SU-DHL-6 (cell line): ENCODE measurements around the gene SPTLC3.

Source experiments
- H2AFZ ChIP-seq: fragments of 200-600 bp; sonication (generic); 2 replicates; pipeline ENCODE4 v1.6.1; 2014; ENCODE audit warnings: low read depth, mild to moderate bottlenecking, moderate library complexity, mixed read lengths, antibody characterized with exemption, low read length; ENCODE audit not compliant: severe bottlenecking
- H3F3A ChIP-seq: fragments of 200-600 bp; shearing (Covaris generic); 2 replicates; pipeline ENCODE4 v1.6.0; 2016; ENCODE audit warnings: antibody characterized with exemption, mild to moderate bottlenecking; ENCODE audit not compliant: insufficient read depth
- H3K27ac ChIP-seq: fragments of 200-600 bp; sonication (generic); 2 replicates; pipeline ENCODE4 v1.5.1; 2016; ENCODE audit warnings: low read depth, mild to moderate bottlenecking, low read length, moderate library complexity, mixed read lengths
- H3K27me3 ChIP-seq: fragments of 200-600 bp; sonication (generic), shearing (Covaris generic); 2 replicates; pipeline ENCODE4 v1.6.0; 2014; ENCODE audit warnings: mild to moderate bottlenecking, low read length
- H3K36me3 ChIP-seq: fragments of 200-600 bp; sonication (generic); 2 replicates; pipeline ENCODE4 v1.6.1; 2014; ENCODE audit warnings: mild to moderate bottlenecking, low read length, mixed read lengths
- H3K4me2 ChIP-seq: fragments of 300-600, 200-600 bp; shearing (Covaris generic), sonication (generic); 2 replicates; pipeline ENCODE4 v1.6.0; 2014; ENCODE audit warnings: low read length, low read depth, mild to moderate bottlenecking; ENCODE audit not compliant: poor library complexity, severe bottlenecking
- H3K4me3 ChIP-seq: fragments of 200-600 bp; sonication (generic); 2 replicates; pipeline ENCODE4 v1.5.1; 2014; ENCODE audit warnings: antibody characterized with exemption, low read length, mild to moderate bottlenecking, mixed read lengths; ENCODE audit not compliant: insufficient read depth, poor library complexity, severe bottlenecking
- H3K79me2 ChIP-seq: fragments of 200-600 bp; sonication (generic); 2 replicates; pipeline ENCODE4 v1.6.1; 2014; ENCODE audit warnings: mild to moderate bottlenecking, low read length, moderate library complexity; ENCODE audit not compliant: insufficient read depth
- H3K9ac ChIP-seq: fragments of 200-600 bp; sonication (generic); 2 replicates; pipeline ENCODE4 v1.7.0; 2014; ENCODE audit warnings: mild to moderate bottlenecking, low read length
- H3K9me2 ChIP-seq: fragments of 200-600 bp; sonication (generic); replicated peaks from 2 replicates; pipeline ENCODE4 v1.6.1; 2014; ENCODE audit warnings: low read length; ENCODE audit not compliant: insufficient read depth
- H3K9me3 ChIP-seq: fragments of 200-600 bp; sonication (generic); 2 replicates; pipeline ENCODE4 v1.6.1; 2014; ENCODE audit warnings: low read length, mixed read lengths; ENCODE audit not compliant: insufficient read depth
- H4K20me1 ChIP-seq: fragments of 200-600 bp; sonication (generic); 2 replicates; pipeline ENCODE4 v1.6.1; 2014; ENCODE audit warnings: low read depth, mild to moderate bottlenecking, antibody characterized with exemption, low read length, moderate library complexity, mixed read lengths
- EZH2phosphoT487 ChIP-seq: fragments of 200-600 bp; sonication (generic), shearing (Covaris generic); conservative IDR thresholded peaks from 2 replicates; pipeline ENCODE4 v1.6.1; 2018; ENCODE audit warnings: mild to moderate bottlenecking, antibody characterized with exemption, low read length, moderate library complexity, mixed read lengths
- TF ChIP-seq, protein P1 (sequence below): fragments of 200-600 bp; sonication (generic); IDR thresholded peaks from one replicate; pipeline ENCODE4 v1.5.1; 2017; ENCODE audit warnings: antibody characterized with exemption, mild to moderate bottlenecking, low read length, moderate library complexity; ENCODE audit not compliant: insufficient read depth, poor library complexity, severe bottlenecking

Gene SPTLC3

GRCh38 chr20:13128173-13128572, 119.4 kb downstream of the SPTLC3 start:
- no peak overlapping the region for H3K4me2 ChIP-seq
- H2AFZ ChIP-seq = no peak overlapping the region
- H3K9me2 ChIP-seq = no peaks in the 10 kb centered on the region
- no peaks in the 10 kb centered on the region for H4K20me1 ChIP-seq
- no peaks in the 10 kb centered on the region for H3K9me3 ChIP-seq
- H3F3A ChIP-seq = no peaks in the 10 kb centered on the region
- H3K79me2 ChIP-seq = no peaks in the 10 kb centered on the region
- H3K4me3 ChIP-seq = no peak overlapping the region
- TF ChIP-seq EZH2phosphoT487 = no peak
- TF ChIP-seq, protein P1, sequence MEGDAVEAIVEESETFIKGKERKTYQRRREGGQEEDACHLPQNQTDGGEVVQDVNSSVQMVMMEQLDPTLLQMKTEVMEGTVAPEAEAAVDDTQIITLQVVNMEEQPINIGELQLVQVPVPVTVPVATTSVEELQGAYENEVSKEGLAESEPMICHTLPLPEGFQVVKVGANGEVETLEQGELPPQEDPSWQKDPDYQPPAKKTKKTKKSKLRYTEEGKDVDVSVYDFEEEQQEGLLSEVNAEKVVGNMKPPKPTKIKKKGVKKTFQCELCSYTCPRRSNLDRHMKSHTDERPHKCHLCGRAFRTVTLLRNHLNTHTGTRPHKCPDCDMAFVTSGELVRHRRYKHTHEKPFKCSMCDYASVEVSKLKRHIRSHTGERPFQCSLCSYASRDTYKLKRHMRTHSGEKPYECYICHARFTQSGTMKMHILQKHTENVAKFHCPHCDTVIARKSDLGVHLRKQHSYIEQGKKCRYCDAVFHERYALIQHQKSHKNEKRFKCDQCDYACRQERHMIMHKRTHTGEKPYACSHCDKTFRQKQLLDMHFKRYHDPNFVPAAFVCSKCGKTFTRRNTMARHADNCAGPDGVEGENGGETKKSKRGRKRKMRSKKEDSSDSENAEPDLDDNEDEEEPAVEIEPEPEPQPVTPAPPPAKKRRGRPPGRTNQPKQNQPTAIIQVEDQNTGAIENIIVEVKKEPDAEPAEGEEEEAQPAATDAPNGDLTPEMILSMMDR = no peak
- H3K27ac ChIP-seq = no peak overlapping the region
- H3K27me3 ChIP-seq = no peaks in the 10 kb centered on the region
- H3K36me3 ChIP-seq = no peaks in the 10 kb centered on the region
- no peak overlapping the region for H3K9ac ChIP-seq

DNA sequence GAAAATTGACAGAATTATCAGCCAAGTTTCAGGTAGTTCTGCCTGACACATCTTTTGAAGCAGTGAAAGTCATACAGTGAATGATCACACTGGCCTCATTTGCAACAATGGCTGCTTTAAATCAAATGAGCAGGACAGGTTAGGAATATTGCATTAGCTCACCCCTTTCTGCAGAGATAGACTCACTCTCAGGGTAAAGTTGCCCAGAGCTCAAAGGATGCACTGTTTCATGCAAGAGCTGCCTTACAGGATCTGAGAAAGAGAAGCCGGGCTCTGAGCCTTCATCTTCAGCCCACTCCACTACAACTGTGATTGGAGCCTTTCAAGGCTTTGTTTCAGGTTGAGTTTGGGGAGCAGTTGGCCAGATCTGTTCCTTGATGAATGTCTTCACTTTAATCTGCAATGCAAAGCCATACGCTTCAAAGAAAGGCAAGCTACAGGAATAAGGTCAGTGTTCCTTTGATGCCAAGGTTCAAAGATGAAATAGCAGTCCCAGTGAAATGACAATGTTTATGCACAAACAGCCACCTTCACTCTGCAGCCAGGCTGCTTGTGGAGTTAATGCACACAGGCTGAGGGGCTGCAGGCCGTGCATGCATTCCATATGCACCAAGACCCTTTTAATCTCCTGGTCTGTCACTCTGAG, 121.4 kb downstream of the SPTLC3 start:
- Histone ChIP-seq H4K20me1 (no peaks in the 10 kb centered on the region), H3K27ac (no peak overlapping the region), H3K9me2 (no peaks in the 10 kb centered on the region), H3K9me3 (no peaks in the 10 kb centered on the region), H3F3A (no peaks in the 10 kb centered on the region), H2AFZ (no peak overlapping the region), H3K27me3 (no peaks in the 10 kb centered on the region), H3K79me2 (no peaks in the 10 kb centered on the region), H3K9ac (no peak overlapping the region), H3K36me3 (no peaks in the 10 kb centered on the region), H3K4me3 (no peak overlapping the region), H3K4me2 (no peak overlapping the region)
- TF ChIP-seq EZH2phosphoT487 = no peak
- TF ChIP-seq, protein P1 = no peak

- Histone ChIP-seq H3K79me2 (no peaks in the 10 kb centered on the region), H3K9me3 (no peaks in the 10 kb centered on the region), H3K36me3 (no peaks in the 10 kb centered on the region), H3K9ac (no peak overlapping the region), H2AFZ (no peak overlapping the region), H3K4me3 (no peak overlapping the region), H3K27me3 (no peaks in the 10 kb centered on the region), H3F3A (no peaks in the 10 kb centered on the region), H4K20me1 (no peaks in the 10 kb centered on the region), H3K27ac (no peak overlapping the region), H3K4me2 (no peak overlapping the region), H3K9me2 (no peaks in the 10 kb centered on the region)
- TF ChIP-seq, protein P1 = no peak
- no peak for TF ChIP-seq EZH2phosphoT487
Observed at GRCh38 chr20:13130707-13131103, 121.9 kb downstream of the SPTLC3 start.
